ENCODE results near the gene KDM4B.

KDM4B gene

GRCh38 chr19:5047251-5047935, 78.5 kb downstream of the KDM4B start:
- H3K4me3 ChIP-seq (ENCODE audit: low read length), result no peak overlapping the region
- TF ChIP-seq CTCF (conservative IDR thresholded peaks at IDR 0.05; ENCODE audit: low read depth, low read length), result no peak
- DNase-seq (ENCODE audit: low read depth), result no peak

GRCh38 chr19:5048091-5048726, 79.3 kb downstream of the KDM4B start:
- TF ChIP-seq CTCF (conservative IDR thresholded peaks at IDR 0.05; ENCODE audit: low read depth, low read length), result peak; percentile 95
- no peak for DNase-seq (ENCODE audit: low read depth)
- no peak overlapping the region for H3K4me3 ChIP-seq (ENCODE audit: low read length)

- DNase-seq (ENCODE audit: low read depth), result peak; percentile 62
- no peak for TF ChIP-seq CTCF (conservative IDR thresholded peaks at IDR 0.05; ENCODE audit: low read depth, low read length)
- H3K4me3 ChIP-seq (ENCODE audit: low read length), result no peak overlapping the region
Measured at GRCh38 chr19:5048727-5049553, 80.0 kb downstream of the KDM4B start.

- no peak overlapping the region for H3K4me3 ChIP-seq (ENCODE audit: low read length)
- no peak for DNase-seq (ENCODE audit: low read depth)
Measured at GRCh38 chr19:5049561-5049960, 80.6 kb downstream of the KDM4B start.

GRCh38 chr19:5050067-5050656, 81.2 kb downstream of the KDM4B start:
- no peak overlapping the region for H3K4me3 ChIP-seq (ENCODE audit: low read length)
- no peak for TF ChIP-seq CTCF (conservative IDR thresholded peaks at IDR 0.05; ENCODE audit: low read depth, low read length)

More at GRCh38 chr19:5049561-5049960, 80.6 kb downstream of the KDM4B start:
- no peak for TF ChIP-seq CTCF (conservative IDR thresholded peaks at IDR 0.05; ENCODE audit: low read depth, low read length)

GRCh38 chr19:5050905-5051304, 82.0 kb downstream of the KDM4B start:
- no peak for DNase-seq (ENCODE audit: low read depth)
- no peak overlapping the region for H3K4me3 ChIP-seq (ENCODE audit: low read length)
- TF ChIP-seq CTCF (conservative IDR thresholded peaks at IDR 0.05; ENCODE audit: low read depth, low read length), result no peak

More at GRCh38 chr19:5050067-5050656, 81.2 kb downstream of the KDM4B start:
- DNase-seq (ENCODE audit: low read depth), result no peak

Measured in retinal pigment epithelial cell (primary cell).